Measurements from ENCODE around the gene NUP205.

NUP205 gene

GRCh38 chr7:135538376-135538775 is 19.3 kb upstream of the NUP205 start:
- no peak for DNase-seq (ENCODE audit: low read depth, low spot score)

- DNase-seq (ENCODE audit: low read depth, low spot score) = peak; percentile 48
These were observed 18.1 kb upstream of the NUP205 start for GRCh38 chr7:135539629-135540028.

GRCh38 chr7:135541029-135541428 is 16.7 kb upstream of the NUP205 start:
- no peak for DNase-seq (ENCODE audit: low read depth, low spot score)

GRCh38 chr7:135550196-135550595 is 7.5 kb upstream of the NUP205 start:
- DNase-seq (ENCODE audit: low read depth, low spot score) = no peak

GRCh38 chr7:135552148-135552547 is 5.6 kb upstream of the NUP205 start:
- DNase-seq (ENCODE audit: low read depth, low spot score) = no peak

- no peak for DNase-seq (ENCODE audit: low read depth, low spot score)
These were observed 4.4 kb upstream of the NUP205 start for GRCh38 chr7:135553346-135553745.

GRCh38 chr7:135558337-135558767 is 635 bp downstream of the NUP205 start:
- peak; percentile 69 for DNase-seq (ENCODE audit: low read depth, low spot score)

GRCh38 chr7:135558881-135559280 is 1.2 kb downstream of the NUP205 start:
- DNase-seq (ENCODE audit: low read depth, low spot score) = no peak

- DNase-seq (ENCODE audit: low read depth, low spot score) = no peak
These were observed 2.9 kb downstream of the NUP205 start for GRCh38 chr7:135560631-135561030.

- peak; percentile 86 for DNase-seq (ENCODE audit: low read depth, low spot score)
These were observed 5.0 kb downstream of the NUP205 start for GRCh38 chr7:135562720-135563119.

- no peak for DNase-seq (ENCODE audit: low read depth, low spot score)
These were observed 14.1 kb downstream of the NUP205 start for GRCh38 chr7:135571834-135572233.

- DNase-seq (ENCODE audit: low read depth, low spot score) = no peak
These were observed 15.8 kb downstream of the NUP205 start for GRCh38 chr7:135573541-135573940.

- DNase-seq (ENCODE audit: low read depth, low spot score) = no peak
These were observed 17.6 kb downstream of the NUP205 start for GRCh38 chr7:135575296-135575695.

- no peak for DNase-seq (ENCODE audit: low read depth, low spot score)
These were observed 20.9 kb downstream of the NUP205 start for GRCh38 chr7:135578569-135578968.

- no peak for DNase-seq (ENCODE audit: low read depth, low spot score)
These were observed 26.9 kb downstream of the NUP205 start for GRCh38 chr7:135584362-135585353.

GRCh38 chr7:135597181-135597925 is 39.6 kb downstream of the NUP205 start:
- no peak for DNase-seq (ENCODE audit: low read depth, low spot score)

- DNase-seq (ENCODE audit: low read depth, low spot score) = no peak
These were observed 40.2 kb downstream of the NUP205 start for GRCh38 chr7:135597926-135598305.

- DNase-seq (ENCODE audit: low read depth, low spot score) = no peak
These were observed 41.8 kb downstream of the NUP205 start for GRCh38 chr7:135599471-135599870.

- DNase-seq (ENCODE audit: low read depth, low spot score) = no peak
These were observed 42.5 kb downstream of the NUP205 start for GRCh38 chr7:135600226-135600625.

- no peak for DNase-seq (ENCODE audit: low read depth, low spot score)
These were observed 43.5 kb downstream of the NUP205 start for GRCh38 chr7:135601182-135601581.

GRCh38 chr7:135602304-135602703 is 44.6 kb downstream of the NUP205 start:
- no peak for DNase-seq (ENCODE audit: low read depth, low spot score)

- no peak for DNase-seq (ENCODE audit: low read depth, low spot score)
These were observed 58.4 kb downstream of the NUP205 start for GRCh38 chr7:135616136-135616535.

GRCh38 chr7:135617781-135618180 is 60.1 kb downstream of the NUP205 start:
- DNase-seq (ENCODE audit: low read depth, low spot score) = no peak
